Measurements from ENCODE around the gene SLC1A7.

The SLC1A7 gene

GRCh38 chr1:53131590-53131938, 10.9 kb downstream of the SLC1A7 start:
- Histone ChIP-seq H3K27me3 (ENCODE audit: low read length) (no peaks in the 10 kb centered on the region), H3F3A (ENCODE audit: insufficient read depth) (no peaks in the 10 kb centered on the region), H4K20me1 (ENCODE audit: low read depth, low read length) (no peaks in the 10 kb centered on the region), H3K27ac (ENCODE audit: low read depth, low read length) (no peak overlapping the region), H3K9ac (ENCODE audit: low read length) (no peak overlapping the region), H2AFZ (ENCODE audit: low read depth, low read length, severe bottlenecking) (no peak overlapping the region), H3K9me2 (replicated peaks; ENCODE audit: insufficient read depth, low read length) (no peaks in the 10 kb centered on the region), H3K4me3 (ENCODE audit: insufficient read depth, low read length, poor library complexity, severe bottlenecking) (no peak overlapping the region), H3K4me2 (ENCODE audit: low read depth, low read length, poor library complexity, severe bottlenecking) (no peak overlapping the region), H3K36me3 (ENCODE audit: low read length) (no peaks in the 10 kb centered on the region), H3K79me2 (ENCODE audit: insufficient read depth, low read length) (no peaks in the 10 kb centered on the region), H3K9me3 (ENCODE audit: insufficient read depth, low read length) (no peaks in the 10 kb centered on the region)
- TF ChIP-seq EZH2phosphoT487 (conservative IDR thresholded peaks at IDR 0.05; ENCODE audit: low read length): no peak

GRCh38 chr1:53130878-53131589, 11.4 kb downstream of the SLC1A7 start:
- no peak overlapping the region for H3K9ac ChIP-seq (ENCODE audit: low read length)
- no peak overlapping the region for H3K4me3 ChIP-seq (ENCODE audit: insufficient read depth, low read length, poor library complexity, severe bottlenecking)
- no peaks in the 10 kb centered on the region for H4K20me1 ChIP-seq (ENCODE audit: low read depth, low read length)
- no peak overlapping the region for H3K27ac ChIP-seq (ENCODE audit: low read depth, low read length)
- no peaks in the 10 kb centered on the region for H3K27me3 ChIP-seq (ENCODE audit: low read length)
- H3F3A ChIP-seq (ENCODE audit: insufficient read depth): no peaks in the 10 kb centered on the region
- H3K79me2 ChIP-seq (ENCODE audit: insufficient read depth, low read length): no peaks in the 10 kb centered on the region
- no peak for TF ChIP-seq EZH2phosphoT487 (conservative IDR thresholded peaks at IDR 0.05; ENCODE audit: low read length)
- no peak for TF ChIP-seq CTCF (IDR thresholded peaks at IDR 0.05; ENCODE audit: insufficient read depth, low read length, poor library complexity, severe bottlenecking)
- H3K4me2 ChIP-seq (ENCODE audit: low read depth, low read length, poor library complexity, severe bottlenecking): no peak overlapping the region
- no peaks in the 10 kb centered on the region for H3K9me3 ChIP-seq (ENCODE audit: insufficient read depth, low read length)
- H3K36me3 ChIP-seq (ENCODE audit: low read length): no peaks in the 10 kb centered on the region
- H3K9me2 ChIP-seq (replicated peaks; ENCODE audit: insufficient read depth, low read length): no peaks in the 10 kb centered on the region
- H2AFZ ChIP-seq (ENCODE audit: low read depth, low read length, severe bottlenecking): no peak overlapping the region

DNA sequence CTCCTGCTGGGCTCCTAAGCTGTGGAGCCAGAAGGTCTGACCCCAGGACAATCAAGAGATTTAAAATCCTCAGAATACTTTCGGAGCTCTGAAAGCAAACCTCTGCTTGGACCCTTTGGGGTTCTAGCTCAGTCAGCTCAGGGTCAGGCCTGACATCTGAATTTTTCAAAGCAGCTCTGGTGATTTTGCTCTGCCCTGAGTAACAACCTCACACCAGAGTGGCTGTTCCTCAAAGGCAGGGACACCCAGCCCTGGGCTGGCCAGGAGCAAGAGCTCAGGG, 11.9 kb downstream of the SLC1A7 start:
- Histone ChIP-seq H3K27ac (ENCODE audit: low read depth, low read length) (no peak overlapping the region), H3K36me3 (ENCODE audit: low read length) (no peaks in the 10 kb centered on the region), H3K9me3 (ENCODE audit: insufficient read depth, low read length) (no peaks in the 10 kb centered on the region), H3K4me2 (ENCODE audit: low read depth, low read length, poor library complexity, severe bottlenecking) (no peak overlapping the region), H3K79me2 (ENCODE audit: insufficient read depth, low read length) (no peaks in the 10 kb centered on the region), H3K9me2 (replicated peaks; ENCODE audit: insufficient read depth, low read length) (no peaks in the 10 kb centered on the region), H3K9ac (ENCODE audit: low read length) (no peak overlapping the region), H4K20me1 (ENCODE audit: low read depth, low read length) (no peaks in the 10 kb centered on the region), H3F3A (ENCODE audit: insufficient read depth) (no peaks in the 10 kb centered on the region), H2AFZ (ENCODE audit: low read depth, low read length, severe bottlenecking) (no peak overlapping the region), H3K4me3 (ENCODE audit: insufficient read depth, low read length, poor library complexity, severe bottlenecking) (no peak overlapping the region), H3K27me3 (ENCODE audit: low read length) (no peaks in the 10 kb centered on the region)
- TF ChIP-seq EZH2phosphoT487 (conservative IDR thresholded peaks at IDR 0.05; ENCODE audit: low read length) (no peak), CTCF (IDR thresholded peaks at IDR 0.05; ENCODE audit: insufficient read depth, low read length, poor library complexity, severe bottlenecking) (no peak)

GRCh38 chr1:53129891-53130597, 12.4 kb downstream of the SLC1A7 start:
- Histone ChIP-seq H3K9me3 (ENCODE audit: insufficient read depth, low read length) (no peaks in the 10 kb centered on the region), H3K27ac (ENCODE audit: low read depth, low read length) (no peak overlapping the region), H2AFZ (ENCODE audit: low read depth, low read length, severe bottlenecking) (no peak overlapping the region), H3K9ac (ENCODE audit: low read length) (no peak overlapping the region), H3K79me2 (ENCODE audit: insufficient read depth, low read length) (no peaks in the 10 kb centered on the region), H4K20me1 (ENCODE audit: low read depth, low read length) (no peaks in the 10 kb centered on the region), H3K9me2 (replicated peaks; ENCODE audit: insufficient read depth, low read length) (no peaks in the 10 kb centered on the region), H3K4me3 (ENCODE audit: insufficient read depth, low read length, poor library complexity, severe bottlenecking) (no peak overlapping the region), H3K36me3 (ENCODE audit: low read length) (no peaks in the 10 kb centered on the region), H3K4me2 (ENCODE audit: low read depth, low read length, poor library complexity, severe bottlenecking) (no peak overlapping the region), H3K27me3 (ENCODE audit: low read length) (no peaks in the 10 kb centered on the region), H3F3A (ENCODE audit: insufficient read depth) (no peaks in the 10 kb centered on the region)
- TF ChIP-seq EZH2phosphoT487 (conservative IDR thresholded peaks at IDR 0.05; ENCODE audit: low read length) (no peak), CTCF (IDR thresholded peaks at IDR 0.05; ENCODE audit: insufficient read depth, low read length, poor library complexity, severe bottlenecking) (no peak)
